Stimulated activated CD8-positive, alpha-beta memory T cell treated with anti-CD3 and anti-CD28 coated beads, Interleukin-12 subunit alpha, Interleukin-12 subunit beta, amount 100 ng/mL, for 24 hours (primary cell): ENCODE measurements around the gene KRT16.
"Not testable (repeated sequence)": the region's sequence is repeated elsewhere in the genome, so short reads cannot be mapped to it uniquely, and the experiment has no call there.

Experiments used
- DNase-seq: peaks from one replicate; pipeline ENCODE4 v3.0.0-alpha.2; 2020; ENCODE audit errors: extremely low read depth

KRT16 gene

DNA sequence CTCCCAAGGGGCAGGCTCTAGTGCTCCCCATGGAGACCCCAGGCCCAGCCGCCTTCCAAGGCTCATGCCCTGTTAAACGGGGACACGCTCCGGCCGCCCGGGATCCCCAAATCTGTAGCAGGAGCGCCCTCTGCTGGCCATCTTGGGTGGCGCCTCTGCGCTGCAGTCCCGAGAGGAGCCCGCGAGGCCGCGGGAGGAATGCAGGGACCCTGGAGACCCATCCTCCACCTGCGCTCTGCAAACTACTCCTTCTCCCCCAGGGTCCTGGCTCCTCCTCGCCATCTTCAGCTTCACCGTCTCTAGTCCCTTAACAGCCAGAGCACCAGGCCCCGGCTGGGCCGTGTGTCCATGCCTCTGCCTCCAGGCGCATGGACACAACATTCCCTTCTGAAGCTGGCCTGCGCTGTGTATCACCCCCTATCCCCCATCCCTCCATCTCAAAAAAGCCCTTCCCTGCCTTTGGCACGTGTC is 35.4 kb upstream of the KRT16 start:
- peak; percentile 66 for DNase-seq

DNA sequence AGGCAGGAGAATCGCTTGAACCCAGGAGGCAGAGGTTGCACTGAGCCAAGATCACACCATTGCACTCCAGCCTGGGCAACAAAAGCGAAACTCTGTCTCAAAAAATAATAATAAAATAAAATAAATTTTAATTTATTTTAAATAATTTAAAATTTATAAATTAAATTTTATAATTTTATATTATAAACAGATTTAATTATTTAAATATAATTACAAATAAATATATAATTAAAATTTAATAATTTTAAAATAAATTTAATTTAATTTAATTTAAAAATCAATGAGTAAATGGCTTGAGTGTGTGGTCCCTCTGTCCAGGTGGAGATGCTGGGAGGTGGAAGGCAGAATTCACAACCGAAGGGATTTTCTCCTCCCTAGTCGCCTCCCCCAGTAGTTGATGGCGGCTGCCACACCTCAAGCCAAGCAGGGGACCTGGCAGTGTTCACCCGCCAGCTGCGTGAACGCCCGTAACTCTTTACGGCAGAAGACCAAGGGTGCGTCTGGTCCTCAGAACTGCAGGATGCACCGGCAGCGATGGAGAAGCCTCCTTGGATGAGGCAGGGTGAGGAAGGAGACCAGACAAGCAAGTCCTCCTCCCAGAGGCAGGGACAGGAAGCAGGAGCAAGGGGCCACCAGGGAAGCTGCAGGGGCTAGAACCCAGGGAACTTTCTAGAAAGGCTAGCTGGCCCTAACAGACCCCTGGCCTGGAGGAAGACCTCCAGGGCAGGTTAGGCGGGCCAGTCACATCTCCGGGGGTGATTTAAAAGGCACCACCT is 34.7 kb upstream of the KRT16 start:
- DNase-seq: no peak

DNA sequence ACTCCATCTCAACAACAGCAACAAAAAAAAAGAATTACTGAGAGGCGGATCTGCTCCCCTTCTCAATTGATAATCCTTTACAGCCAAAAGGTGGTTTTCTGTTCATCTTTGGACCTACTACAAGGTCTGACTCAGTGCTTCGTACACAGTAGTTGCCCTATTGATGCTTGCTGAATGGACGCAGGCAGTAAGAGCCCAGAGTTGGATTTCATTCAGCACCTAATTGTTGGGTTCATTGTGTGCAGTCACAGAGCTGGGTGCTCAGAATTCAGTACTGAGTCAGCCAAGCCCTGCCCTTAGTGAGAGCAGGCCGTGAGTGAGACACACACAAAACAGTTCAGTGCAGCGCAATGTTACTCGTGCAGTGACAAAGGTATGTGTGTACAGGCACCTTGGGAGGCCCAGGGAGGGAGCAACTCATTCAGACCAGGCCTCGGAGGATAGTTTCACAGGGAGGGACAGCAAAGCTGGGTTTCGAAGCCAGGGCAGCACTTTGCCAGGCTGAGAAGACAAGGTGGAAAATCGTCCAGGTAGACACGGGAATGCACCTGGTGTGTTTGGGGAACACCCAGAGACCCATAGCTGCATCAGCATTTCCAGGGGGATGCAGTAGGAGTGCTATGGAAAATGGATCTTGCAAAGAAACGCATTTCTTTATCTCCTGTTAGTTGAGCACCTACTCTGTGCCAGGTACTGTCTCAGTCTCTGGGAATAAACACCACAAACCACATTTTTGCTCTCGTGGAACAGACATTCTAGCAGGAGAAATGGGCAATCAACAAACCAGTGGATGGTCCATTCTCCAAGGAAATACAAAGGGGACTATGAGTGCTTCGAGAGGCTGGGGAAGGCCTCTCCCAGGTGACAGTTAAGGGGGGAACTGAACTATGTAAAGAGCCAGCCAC is 29.9 kb upstream of the KRT16 start:
- DNase-seq: no peak

DNA sequence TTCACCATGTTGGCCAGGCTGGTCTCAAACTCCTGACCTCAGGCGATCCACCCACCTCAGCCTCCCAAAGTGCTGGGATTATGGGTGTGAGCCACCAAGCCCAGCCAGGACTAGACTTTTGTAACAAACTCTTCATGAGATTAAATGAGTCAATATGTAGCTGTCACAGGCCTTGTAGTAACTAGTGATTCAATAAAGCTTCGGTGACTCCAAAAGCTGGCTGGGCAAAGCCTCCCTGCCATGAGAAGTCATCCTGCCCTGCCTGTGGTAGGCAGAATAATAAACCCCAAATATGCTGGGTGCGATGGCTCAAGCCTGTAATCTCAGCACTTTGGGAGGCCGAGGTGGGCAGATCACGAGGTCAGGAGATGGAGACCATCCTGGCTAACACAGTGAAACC is 28.0 kb upstream of the KRT16 start:
- not testable (repeated sequence) for DNase-seq

DNA sequence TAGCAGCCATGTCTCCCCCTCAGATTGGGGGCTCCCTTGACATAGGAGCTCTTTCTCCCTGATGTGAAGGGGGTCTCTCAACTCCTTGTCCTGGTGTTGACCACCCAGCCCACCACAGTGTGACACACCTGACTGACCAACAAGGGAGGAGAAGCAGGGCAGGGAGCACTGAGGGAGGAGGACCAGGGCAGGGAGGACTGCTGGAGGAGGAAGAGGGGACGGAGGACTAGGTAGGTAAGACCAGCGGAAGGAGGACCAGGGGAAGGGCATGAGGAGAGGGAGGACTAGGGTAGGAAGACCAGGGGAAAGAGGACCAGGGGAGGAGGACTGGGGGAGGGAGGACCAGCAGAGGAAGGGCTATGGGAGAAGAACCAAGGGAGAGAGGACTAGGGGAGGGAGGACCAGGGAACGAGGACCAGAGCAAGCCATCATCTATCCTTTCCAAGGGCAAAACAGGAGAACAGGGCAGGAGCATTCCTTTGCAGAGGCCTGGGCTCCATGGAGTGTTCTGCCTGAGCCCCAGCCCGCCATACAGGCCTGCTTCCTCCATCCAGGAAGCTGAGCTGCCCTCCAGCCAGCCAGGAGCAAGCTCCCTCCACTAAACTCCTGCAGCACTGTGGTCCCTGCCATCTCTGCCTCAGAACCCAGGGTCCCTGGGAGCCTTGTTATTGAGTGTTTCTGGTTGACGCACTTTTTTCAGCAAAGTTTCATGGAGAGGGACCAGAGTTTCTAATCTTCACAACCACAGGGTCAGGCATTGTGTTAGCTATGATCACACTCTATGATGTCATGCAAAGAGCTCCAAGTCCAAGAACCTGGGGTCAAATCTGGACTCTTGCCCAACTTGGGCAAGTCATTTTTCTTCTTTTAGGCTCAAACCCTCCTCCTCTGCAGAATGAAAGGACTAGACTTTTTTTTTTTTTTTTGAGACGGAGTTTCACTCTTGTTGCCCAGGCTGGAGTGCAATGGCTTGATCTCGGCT is 27.2 kb upstream of the KRT16 start:
- no peak for DNase-seq

DNA sequence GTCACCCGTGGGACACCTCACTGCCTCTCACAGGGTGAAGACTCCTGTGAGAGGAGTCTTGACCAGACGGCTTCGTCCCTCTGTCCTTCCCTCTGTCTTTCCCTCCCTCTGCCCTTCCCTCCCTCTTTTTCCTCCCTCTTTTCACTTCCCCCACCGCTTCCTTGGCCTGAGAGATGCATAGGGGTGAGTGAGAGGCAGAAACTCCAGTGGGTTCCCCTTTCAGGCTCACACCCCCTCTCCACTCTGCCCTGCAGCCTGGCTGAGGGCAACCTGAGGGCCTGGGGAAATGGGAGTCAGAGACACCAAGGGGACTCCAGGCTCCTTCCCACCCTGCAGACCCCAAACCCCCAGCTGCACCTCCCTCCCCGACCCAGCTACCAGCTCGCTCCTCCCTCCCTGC is 26.4 kb upstream of the KRT16 start:
- DNase-seq: no peak

DNA sequence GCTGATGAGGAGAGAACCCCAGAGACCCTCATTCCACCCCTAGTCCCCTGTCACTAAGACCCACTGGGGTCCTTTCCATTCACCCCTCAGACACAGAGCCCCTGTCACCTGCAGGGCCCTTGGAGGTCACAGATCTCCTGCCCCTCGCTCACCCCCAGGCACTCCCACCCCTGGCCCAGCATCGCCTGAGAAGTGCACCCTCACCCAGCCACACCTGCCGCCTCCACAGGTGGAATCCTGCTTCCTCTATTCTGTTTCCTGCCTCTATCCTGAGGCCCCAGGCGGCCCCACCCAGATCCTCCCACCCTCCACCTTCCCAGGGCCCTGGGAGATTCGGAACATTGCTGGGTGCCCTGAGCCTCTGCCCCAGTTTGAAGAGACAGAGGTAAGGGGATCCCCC is 25.6 kb upstream of the KRT16 start:
- no peak for DNase-seq

DNA sequence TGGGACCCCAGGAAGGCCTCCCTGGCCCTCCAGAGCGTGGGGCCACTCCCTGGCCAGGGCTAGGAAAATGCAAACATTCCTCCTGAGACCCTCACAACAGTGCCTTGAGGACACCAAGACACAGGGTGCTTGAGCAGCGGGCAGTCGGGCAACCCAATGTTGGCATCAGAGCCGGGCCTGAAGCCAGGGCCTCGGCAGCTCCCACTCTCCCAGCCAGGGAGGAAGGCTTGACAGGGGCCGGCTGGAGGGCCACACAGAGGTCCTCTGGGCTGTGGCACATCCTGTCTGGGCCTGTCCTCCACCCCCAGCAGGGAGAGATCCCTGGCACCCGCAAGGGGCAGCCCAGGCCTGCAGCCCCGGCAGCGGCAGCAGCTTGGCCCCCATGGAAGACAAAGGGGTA is 24.1 kb upstream of the KRT16 start:
- DNase-seq: no peak

DNA sequence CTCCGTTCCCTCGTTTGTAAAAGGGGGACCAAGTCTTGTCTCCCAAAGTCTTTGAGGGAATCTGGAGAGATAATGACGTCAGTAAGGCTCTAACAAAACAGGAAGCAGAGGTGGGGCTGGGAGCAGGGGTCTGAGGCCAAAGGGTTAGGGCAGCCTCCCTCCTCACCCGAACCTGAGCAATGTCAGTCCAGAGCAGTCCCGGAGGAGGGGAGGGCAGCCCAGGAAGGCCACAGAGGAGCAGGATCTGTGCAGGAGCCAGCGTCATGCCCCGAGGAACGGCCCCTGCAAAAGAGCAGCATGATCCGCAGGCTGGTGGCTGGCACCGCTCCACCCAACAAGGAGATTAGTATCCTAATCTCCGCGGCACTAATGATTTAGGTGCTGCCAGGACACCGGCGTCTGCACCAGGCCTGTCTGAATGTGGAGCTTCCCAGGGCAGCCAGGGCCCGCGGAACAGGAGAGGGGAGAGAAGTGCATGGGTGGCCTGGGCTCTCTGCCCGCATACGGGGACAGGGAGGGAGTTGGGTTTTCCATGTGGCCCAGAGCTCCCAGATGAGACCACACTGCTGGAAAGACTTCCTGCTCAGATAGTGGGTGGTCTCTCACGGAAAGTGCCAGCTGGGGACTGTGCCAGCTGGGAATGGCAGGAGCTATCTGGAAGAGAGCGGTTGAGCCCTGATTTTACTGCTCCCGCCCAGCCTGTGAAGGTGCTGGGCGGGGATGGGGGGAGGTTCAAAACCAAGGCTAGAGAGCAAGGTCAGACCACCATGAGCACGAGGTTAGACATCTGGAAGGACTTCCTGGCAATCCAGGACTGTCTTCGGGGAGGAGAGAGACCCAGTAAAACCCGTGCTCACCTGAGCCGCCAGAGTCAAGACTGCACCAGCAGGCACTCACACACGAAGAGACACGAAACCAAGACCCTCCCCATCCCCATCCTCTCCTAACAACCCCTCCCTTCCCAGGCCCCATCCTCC is 22.8 kb upstream of the KRT16 start:
- DNase-seq: no peak

DNA sequence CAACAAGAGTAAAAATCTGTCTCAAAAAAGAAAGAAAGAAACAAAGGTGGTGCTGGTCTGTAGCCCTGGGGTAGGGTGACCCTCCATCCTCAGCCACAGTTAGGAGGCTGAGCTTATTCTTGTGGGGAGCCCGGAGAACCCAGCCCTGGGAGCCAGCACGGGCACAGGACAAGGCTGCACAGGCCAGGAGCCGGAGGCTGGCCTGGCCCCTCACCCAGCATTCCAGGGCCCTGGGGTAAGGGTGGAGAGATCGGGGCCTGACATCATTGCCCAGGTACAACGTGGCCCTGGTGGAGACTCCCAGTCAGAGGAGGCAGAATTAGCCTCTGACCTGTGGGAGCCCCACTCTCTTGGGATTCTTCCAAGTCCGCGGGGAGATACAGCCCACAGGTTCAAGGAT is 22.1 kb upstream of the KRT16 start:
- DNase-seq: no peak

DNA sequence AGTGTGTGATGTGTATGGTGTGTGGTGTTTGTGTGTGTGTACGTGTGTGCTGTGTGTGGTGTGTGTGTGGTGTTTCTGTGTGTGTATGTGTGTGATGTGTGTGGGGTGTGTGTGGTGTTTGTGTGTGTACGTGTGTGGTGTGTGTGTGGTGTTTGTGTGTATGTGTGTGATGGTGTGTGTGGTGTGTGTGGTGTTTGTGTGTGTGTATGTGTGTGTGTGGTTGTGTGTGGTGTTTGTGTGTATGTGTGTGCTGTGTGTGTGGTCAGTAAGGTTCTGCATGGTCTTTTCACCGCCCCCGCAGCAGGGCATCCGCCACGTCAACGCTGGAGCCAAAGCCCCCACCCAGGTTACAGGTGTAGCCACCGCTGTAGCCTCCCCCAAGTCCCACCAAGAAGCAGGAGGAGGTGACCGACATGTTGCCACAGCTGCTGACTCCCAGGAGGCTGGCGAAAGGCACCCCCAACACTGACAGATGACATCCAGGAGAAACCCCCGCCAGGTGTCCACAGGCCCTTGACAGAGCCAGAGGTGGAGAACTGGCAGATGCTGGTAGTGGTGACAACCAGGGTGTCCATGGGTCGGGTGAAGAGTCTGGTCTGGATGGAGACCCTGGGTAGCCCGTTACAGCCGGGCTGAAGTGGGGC is 21.1 kb upstream of the KRT16 start:
- DNase-seq: no peak

DNA sequence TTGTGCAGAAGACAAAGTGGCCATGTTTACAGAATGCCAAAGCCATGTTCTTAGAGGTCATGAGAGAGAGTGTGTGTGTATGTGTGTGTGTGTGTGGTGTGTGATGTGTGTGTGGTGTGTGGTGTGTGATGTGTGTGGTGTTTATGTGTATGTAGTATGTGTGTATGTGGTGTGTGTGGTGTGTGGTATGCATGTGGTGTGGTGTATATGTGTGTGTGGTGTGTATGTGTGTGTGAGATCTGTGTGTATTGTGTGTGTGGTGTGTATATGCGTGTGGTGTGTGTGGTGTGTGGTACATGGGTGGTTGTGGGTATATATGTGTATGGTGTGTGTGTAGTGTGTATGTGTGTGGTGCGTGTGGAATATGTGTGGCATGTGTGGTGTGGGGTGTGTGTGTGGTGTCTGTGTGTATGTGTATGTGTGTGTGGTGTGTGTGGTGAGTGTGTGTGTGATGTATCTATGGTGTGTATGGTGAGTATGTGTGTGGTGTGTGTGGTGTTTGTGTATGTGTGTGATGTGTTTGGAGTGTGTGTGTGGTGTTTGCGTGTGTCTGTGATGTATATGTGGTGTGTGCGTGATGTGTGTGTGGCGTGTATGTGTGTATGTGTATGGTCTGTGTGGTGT is 20.0 kb upstream of the KRT16 start:
- no peak for DNase-seq

DNA sequence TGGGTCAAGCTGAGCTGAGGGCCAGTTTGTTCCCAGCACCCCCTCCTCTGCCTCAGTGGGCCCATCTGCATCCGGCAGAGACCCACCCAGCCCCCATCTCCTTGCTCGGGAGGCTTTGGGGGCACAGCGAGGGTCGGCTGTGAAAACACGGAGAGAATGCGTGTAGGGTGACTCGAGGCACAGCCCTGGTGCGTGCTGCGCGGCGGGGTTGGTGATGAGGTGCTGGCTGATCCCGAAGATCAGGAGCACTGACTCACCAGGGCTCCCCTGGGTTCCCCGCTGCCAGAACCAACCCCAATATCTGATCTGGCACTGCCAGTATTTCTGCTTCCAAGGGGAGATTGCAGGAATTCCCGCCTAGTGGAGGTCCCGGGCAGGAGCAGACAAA is 19.3 kb upstream of the KRT16 start:
- no peak for DNase-seq

DNA sequence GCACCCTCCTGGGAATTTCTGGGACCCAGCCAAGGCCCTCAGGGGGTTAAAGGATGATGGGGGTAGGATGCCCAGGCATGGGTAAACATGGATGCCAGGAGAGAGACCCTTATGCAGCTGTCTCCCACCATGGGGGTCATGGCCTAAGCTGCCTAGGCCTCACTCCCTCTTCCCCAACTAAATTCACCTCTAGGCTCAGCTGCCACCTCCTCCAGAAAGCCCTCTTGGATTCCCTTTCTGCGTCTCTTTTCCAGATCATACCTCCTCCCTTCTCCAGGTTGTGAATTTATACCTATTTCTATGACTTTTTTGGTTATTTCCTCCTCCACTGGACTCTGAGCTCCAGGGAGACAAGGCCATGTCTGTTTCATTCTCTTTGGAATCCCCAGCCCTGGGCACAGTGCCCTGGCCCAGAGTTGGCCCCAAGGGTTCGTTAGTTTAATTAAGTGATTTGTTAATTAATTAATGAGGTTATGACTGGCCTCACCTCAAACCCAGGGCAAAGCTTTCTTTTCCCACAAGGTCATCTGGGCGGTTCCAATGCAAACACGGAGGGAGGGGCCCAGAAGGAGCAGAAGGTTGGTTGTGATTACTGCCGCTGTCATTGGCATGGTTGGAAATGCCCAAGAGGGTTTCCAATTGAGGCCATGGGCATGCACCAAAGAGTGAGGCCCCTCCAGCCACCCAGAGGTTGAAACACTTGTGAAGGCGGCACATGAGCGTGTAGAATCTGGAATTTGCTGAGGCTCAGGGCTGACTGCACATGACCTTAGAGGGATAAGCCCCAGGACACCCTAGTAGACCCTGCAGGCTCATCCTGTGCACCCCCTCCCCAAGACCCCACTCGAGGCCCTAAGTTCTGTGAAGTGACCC is 18.7 kb upstream of the KRT16 start:
- DNase-seq: no peak

DNA sequence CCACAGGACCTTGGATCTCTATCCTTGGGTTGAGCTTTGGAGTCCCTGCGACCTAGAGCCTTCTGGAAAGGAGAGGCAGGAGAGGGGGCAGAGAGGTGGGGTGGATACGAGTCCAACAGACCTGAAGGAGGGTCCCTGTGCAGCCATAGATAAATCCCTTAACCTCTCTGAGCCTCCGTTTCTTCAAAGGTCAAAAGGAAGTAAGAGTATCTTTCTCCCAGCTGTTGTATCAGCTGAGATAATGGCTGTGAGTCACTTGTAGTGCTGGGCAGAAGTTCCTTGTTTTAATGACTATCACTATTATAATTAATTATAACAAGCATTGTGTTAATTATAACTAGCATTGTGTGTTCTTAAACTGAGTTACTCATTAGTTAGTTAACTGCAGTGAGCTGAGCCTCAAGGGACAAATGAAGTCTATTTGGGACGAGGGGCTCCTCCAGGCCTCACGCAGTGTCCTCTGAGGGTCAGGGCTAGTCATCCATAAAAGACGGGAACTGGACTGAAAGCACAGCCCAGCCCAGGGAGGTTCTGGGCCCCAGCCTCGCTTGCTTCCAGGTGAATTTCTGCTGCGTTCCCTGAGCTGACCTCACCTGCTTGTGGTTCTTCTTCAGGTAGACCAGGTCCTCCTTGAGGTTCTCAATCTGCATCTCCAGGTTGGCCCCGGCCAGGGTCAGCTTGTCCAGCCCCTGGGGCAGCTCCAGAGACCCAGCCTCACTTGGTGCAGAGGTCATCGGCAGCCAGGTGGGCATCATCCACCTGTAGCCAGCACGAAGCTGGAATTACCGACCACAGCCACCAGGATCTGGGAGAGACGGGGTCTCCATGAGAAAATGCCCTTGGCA is 17.5 kb upstream of the KRT16 start:
- DNase-seq: no peak

DNA sequence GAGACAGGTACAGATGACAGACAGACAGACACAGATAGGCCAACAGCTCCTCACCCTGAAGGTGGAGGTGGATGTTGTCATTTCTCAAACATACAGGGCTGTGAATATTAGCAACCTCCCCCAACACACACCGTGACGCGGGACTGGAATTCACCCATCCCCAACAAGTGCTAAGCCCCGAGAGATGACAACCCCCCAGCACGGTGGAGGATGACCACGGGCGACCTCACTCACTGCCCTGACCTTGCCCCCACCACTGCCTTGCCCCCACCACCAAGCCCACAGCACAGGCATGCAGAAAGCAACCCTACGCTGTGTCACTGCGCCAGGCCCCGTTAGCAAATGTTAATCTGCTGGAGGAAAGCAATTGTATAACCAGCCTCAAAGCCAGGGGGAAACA is 16.7 kb upstream of the KRT16 start:
- DNase-seq: no peak

DNA sequence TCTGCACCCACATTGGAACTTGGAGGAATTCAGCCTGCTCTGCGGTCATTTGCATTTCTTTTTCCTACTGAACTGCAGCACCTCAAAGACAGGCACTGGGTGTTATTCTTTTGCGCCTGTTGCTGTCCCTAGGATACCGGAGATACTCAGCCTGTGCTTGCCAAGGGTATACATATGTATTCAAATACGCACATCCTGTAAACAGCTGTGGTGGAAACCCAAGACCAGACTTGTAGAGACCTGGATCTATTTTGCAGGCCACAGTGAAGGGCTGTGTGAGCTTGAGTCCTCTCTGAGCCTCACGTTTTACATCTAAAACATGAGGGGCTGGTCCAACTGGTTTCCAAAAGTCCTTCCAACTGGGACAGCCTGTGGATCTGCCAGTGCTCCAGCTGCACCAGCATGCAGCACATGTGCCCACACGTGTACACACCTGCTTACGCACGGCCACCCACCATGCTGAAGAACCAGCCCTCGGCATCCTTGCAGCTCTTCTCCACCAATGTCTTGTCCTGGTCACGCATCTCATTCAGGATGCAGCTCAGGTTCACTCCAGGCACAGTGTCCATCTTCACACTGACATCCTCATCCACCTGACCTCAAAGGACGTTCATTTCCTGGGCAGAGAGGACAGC is 16.2 kb upstream of the KRT16 start:
- DNase-seq: not testable (repeated sequence)
